ENCODE data around the gene WFDC12.
"Not testable (repeated sequence)": the region's sequence is repeated elsewhere in the genome, so short reads cannot be mapped to it uniquely, and the experiment has no call there.

WFDC12 gene

GRCh38 chr20:45124365-45124764 lies at the start of gene WFDC12:
Gene WFDC12 (minus strand): TSS chr20:45124465. CDS start chr20:45124447, 18 bp downstream.
- TF ChIP-seq, protein P1, sequence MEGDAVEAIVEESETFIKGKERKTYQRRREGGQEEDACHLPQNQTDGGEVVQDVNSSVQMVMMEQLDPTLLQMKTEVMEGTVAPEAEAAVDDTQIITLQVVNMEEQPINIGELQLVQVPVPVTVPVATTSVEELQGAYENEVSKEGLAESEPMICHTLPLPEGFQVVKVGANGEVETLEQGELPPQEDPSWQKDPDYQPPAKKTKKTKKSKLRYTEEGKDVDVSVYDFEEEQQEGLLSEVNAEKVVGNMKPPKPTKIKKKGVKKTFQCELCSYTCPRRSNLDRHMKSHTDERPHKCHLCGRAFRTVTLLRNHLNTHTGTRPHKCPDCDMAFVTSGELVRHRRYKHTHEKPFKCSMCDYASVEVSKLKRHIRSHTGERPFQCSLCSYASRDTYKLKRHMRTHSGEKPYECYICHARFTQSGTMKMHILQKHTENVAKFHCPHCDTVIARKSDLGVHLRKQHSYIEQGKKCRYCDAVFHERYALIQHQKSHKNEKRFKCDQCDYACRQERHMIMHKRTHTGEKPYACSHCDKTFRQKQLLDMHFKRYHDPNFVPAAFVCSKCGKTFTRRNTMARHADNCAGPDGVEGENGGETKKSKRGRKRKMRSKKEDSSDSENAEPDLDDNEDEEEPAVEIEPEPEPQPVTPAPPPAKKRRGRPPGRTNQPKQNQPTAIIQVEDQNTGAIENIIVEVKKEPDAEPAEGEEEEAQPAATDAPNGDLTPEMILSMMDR (IDR thresholded peaks at IDR 0.05; ENCODE audit: low read depth, low read length), result no peak

DNA sequence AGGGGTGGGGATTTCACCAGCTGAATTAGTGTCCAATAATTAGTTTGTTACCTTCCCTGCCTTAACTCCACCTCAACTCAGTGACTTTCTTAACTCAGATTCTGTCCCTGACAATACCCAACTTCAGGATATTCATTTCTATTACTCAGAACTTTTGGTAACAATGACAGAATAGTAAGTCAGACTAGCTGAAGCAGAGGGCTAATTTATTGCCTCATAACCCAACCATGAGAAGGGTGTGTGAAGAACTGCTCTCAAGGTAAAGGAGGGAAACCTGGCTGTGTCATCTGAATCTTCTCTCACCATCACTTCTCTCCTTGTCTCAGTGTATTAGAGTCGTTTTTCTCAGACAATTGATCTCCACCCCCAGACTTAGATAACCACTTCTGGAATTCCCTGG lies 49.3 kb upstream of the WFDC12 start:
- TF ChIP-seq, protein P1 (IDR thresholded peaks at IDR 0.05; ENCODE audit: low read depth, low read length), result no peak
- H3K4me3 ChIP-seq (ENCODE audit: low read depth, low read length), result no peak overlapping the region

More at GRCh38 chr20:45124365-45124764, at the start of gene WFDC12:
- no peak within 1 kb of the TSS for H3K4me3 ChIP-seq (ENCODE audit: low read depth, low read length)

DNA sequence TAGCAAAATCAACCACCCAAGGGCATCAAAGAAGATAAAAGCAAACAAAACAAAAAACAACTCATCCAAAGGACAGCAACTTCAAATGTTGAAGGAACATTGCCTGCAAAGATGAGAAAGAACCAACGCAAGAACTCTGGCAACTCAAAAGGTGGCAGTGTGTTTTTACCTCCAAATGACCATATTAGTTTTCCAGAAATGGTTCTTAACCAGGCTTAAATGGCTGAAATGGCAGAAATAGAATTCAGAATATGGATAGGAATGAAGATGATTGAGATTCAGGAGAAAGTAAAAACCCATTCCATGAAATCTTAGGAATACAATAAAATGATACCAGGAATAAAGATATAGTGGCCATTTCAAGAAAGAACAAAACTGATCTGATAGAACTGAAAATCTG lies 40.6 kb upstream of the WFDC12 start:
- no peak overlapping the region for H3K4me3 ChIP-seq (ENCODE audit: low read depth, low read length)
- TF ChIP-seq, protein P1 (IDR thresholded peaks at IDR 0.05; ENCODE audit: low read depth, low read length), result no peak

DNA sequence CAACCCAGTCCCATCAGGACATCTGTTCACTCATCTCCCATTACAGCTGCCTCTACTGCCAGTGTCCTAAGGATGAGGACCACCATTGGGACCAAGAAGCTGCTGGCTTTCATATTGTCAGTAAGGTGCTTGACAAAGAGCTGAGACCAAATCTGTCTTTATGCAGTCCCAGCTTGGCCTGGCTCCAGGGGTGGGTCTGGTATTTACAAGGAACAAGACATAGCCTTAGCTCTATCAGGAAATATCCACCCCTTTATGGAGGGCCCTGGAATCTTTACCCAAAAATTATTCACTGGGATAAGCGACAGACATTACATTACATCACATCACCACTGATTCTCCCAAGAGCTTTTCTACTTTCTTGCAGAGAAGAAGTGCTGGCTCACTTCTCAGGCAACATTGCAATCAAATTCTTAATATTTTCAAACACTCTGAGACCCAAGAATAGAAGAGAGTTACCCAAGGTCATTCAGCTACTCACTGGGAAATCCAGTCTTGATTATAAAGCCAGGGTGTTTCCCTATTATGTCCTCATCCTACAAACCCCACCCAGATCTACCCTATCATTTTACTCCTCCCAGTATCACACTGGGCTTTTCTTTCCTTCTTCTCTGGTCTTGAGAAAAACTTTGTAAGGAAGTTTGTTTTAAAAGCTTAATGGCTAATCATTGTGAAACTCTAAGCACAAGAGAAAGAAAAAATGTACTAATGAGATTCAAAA lies 39.0 kb upstream of the WFDC12 start:
- TF ChIP-seq, protein P1 (IDR thresholded peaks at IDR 0.05; ENCODE audit: low read depth, low read length), result no peak
- no peak overlapping the region for H3K4me3 ChIP-seq (ENCODE audit: low read depth, low read length)

DNA sequence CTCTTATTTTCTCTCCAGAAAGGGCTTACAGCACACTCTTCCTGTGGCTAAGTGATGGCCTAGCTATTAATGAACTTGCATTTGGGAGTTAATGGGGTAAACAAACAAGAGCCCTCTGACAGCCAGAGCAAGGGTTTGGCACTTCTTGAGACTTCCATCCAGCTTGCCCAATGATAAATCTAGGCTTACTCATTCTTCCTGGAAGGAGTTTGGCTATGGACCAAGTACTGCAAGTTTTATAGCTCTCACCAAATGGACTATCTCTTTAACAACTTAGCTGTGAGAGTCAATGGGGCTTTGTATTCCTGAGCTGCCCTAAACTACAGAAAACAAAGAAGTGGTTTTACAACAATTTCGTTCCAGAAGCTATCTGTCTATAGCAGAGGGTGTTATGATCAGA lies 33.7 kb upstream of the WFDC12 start:
- no peak overlapping the region for H3K4me3 ChIP-seq (ENCODE audit: low read depth, low read length)
- TF ChIP-seq, protein P1 (IDR thresholded peaks at IDR 0.05; ENCODE audit: low read depth, low read length), result no peak

DNA sequence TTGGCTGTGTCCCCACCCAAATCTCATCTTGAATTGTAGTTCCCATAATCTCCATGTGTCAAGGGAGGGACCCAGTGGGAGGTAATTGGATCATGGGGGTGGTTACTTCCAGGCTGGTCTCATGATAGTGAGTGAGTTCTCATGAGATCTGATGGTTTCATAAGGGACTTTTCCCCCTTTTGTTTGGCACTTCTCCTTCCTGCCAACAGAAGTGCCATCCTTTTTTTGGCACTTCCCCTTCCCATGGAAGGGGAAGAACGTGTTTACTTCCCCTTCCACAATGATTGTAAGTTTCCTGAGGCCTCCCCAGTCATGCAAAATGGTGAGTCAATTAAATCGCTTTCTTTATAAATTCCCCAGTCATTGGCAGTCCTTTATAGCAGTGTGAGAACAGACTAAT lies 32.4 kb upstream of the WFDC12 start:
- TF ChIP-seq, protein P1 (IDR thresholded peaks at IDR 0.05; ENCODE audit: low read depth, low read length), result no peak
- no peak overlapping the region for H3K4me3 ChIP-seq (ENCODE audit: low read depth, low read length)

- not testable (repeated sequence) for H3K4me3 ChIP-seq (ENCODE audit: low read depth, low read length)
These were observed 30.5 kb upstream of the WFDC12 start for GRCh38 chr20:45154794-45155193.

DNA sequence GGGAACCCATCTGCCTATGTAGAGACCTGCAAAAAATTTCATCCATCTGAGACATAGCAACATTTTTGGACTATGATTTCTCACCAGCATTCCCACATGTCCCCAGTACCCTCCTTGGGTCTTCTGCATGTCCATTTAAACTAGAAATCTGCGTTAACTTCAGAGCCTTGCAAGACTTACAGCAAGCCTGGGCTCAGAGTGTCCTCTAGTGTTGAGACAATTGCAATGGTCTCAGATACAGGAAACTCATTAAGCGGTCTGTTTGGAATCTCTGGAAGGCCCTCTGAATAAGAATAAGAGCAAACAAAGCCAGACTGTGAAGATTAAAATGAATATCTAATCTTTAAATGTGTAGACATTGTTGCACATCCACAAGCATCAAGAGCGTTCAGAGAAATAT lies 29.9 kb upstream of the WFDC12 start:
- no peak overlapping the region for H3K4me3 ChIP-seq (ENCODE audit: low read depth, low read length)
- TF ChIP-seq, protein P1 (IDR thresholded peaks at IDR 0.05; ENCODE audit: low read depth, low read length), result no peak

Measured in WI38 (cell line).